Measurements from ENCODE around the gene COQ4. TPM values are rescaled to one million over a fixed set of nuclear protein-coding genes. Genes with fewer than 3 reads are reported as not detected.
A peak's percentile ranks its signal among the peaks of the same experiment; 100 is the strongest.

Gene COQ4
- 29.2 and 35.6 TPM in 2 replicates for total RNA-seq

DNA sequence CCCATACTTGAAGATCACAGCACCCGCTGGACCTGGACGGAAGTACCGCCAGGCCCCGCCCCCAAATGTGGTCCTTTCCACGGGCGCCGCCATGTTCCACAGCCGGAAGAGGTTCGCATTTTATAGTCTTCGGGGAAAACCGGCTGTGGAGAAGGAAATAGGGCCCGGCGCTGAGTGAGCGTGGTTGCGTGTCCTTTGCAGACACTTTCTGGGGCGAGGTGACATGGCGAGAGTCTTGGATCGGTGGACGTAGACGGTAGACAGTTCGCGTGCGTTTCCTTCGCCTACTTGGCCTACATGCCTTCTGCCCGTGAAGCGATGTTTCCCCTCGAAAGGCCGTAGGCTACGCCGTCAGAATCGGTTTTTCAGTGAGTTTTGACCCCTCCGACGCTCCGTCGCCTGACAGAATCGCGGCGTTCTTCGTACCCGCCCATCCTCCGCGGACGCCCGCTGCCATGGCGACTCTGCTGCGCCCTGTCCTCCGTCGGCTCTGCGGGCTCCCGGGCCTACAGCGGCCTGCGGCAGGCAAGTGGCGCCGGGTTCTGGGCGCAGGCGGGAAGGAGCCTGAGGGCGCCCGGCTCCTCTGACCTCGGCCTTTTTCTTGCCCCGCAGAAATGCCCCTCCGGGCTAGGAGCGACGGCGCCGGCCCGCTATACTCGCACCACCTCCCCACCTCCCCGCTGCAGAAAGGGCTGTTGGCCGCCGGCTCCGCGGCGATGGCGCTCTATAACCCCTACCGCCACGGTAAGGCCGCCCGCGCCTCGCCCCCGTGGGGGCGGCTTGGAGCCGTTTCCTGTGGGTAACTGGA lies at the start of gene COQ4, which contains the start of gene TRUB2:
COQ4 (plus strand) TSS at position 436 of the 808 bp plus-strand sequence; CDS start at position 456, 20 bp downstream.
TRUB2 (minus strand) TSS at position 44 of the 808 bp plus-strand sequence; CDS start at position 5, 39 bp downstream.
- peak; percentile 96 for DNase-seq

DNA sequence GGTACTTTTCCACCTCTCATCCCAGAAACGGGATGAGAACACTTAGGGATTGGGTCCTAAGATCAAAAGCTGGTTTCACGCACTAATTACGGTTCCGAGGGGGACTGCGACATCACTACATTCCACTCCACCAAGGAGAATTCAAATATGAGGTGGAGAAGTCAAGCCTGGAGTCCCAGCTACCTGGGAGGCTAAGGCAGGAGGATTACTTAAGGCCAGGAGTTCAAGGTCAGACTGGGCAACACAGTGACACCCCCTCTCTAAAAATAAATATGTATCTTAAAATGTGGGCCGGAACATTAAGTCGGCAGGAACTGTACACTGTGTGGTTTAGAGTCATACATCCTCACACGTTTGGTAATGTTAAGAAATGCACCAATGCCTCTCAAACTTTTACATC lies 48.4 kb upstream of the COQ4 start:
- no peak for DNase-seq

GRCh38 chr9:128275198-128276007 lies 47.2 kb upstream of the COQ4 start, which contains the start of gene GOLGA2:
Gene GOLGA2, minus strand, starts transcription at chr9:128276007. Its CDS starts 31 bp downstream, at chr9:128275976.
- DNase-seq: peak; percentile 70

DNA sequence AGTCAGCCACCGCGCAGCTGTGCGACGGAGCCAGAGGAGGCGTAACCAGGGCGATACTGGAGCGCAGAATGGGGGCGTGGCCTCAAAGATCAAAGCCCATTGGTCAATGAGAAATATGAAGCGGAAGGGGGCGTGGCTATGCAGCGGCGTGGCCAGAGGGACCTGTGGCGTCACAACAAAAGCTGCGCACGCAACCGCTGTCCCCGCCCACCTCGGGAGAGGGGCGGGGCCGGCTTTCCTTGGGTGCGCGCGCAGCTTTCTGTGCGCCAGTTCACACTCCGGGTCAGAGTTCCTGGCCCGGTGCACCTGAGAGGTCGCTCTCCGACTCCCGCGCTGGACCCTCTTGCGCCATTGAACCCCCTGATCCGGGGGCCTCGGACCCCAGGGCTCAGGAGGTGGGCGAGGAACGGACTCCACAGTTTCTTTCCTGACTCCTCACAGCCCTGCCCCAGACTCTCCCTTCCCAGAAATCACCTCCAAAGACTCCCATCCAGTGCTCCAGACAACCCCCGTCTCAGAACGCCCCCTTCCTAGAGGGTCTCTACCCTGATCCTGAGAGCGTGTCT lies 46.5 kb upstream of the COQ4 start, which contains the start of gene SWI5:
SWI5 (plus strand) TSS at position 269 of the 566 bp plus-strand sequence.
- peak; percentile 100 for DNase-seq

- DNase-seq: peak; percentile 47
Observed at GRCh38 chr9:128276574-128277270, 45.9 kb upstream of the COQ4 start.

GRCh38 chr9:128279088-128280073 lies 43.3 kb upstream of the COQ4 start:
- DNase-seq: peak; percentile 73

GRCh38 chr9:128280084-128280622 lies 42.5 kb upstream of the COQ4 start:
- no peak for DNase-seq

- DNase-seq: peak; percentile 74
Observed at GRCh38 chr9:128282500-128282899, 40.1 kb upstream of the COQ4 start.

DNA sequence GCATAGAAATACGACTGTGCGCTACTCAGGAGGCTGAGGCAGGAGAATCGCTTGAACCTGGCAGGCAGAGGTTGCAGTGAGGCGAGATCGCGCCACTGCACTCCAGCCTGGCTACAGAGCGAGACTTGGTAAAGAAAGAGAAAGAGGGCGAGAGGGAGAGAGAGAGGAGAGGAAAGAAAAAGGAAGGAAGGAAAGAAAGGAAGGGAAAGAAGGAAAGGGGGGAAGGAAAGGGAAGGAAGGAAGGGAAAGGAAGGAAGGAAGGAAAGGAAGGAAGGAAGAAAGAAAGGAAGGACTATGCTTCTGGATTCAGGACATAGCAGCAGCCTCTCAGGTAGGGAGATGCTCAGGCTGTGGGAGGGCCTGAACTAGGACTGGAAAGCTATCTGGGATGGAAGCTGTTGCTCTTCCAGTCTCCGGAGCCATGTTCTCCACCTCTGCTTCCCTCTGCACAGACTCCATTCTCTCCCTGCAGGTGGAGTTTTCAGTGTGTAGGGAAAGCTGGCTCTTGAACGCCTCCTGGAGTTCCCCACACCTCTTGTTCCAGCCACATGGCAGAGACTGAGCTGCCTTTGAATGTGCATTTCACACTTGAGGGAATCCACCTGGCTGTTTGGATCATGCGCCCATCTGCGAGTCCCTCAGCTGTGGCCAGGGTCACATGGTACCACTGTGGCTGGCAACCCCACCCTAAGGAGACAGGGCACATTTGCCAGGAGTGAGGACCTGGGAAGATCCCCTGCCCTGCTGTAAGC lies 37.4 kb upstream of the COQ4 start:
- DNase-seq: no peak

GRCh38 chr9:128286440-128286839 lies 36.2 kb upstream of the COQ4 start:
- DNase-seq: no peak

DNA sequence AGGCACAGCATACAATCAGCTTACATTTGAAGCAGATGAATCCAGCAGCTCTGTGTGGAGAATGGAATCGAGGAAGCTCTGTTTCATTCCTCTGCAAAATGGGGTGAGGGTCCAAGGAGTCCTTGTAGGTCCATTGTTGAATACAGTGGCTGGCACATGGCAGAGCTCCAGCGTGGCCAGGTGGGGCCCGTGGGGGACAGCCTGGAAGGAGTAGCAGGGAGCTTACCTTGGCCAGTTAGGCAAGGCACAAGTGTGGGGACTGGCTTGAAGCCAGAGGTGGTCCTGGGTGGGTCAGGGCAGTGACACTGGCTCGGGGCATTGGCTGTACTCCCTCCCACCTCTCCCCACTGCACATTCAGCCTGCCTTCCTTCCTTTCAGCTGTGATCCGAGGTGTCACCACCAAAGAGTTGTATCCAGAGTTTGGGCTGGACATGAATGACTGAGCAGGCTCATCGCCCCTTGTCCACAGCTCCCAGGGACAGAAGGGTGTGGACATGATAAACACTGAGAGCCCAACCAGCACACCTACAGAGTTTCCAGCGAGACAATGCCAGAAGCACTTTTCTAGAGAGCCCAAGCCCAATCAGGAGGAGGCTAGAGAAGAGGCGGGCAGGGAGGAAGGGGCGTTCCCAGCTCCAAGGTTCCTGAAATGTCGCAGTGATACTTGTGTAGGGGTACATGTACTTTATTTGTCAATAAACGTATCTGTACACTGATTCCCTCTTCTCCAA lies 34.2 kb upstream of the COQ4 start:
- DNase-seq: no peak

- DNase-seq: no peak
Observed at GRCh38 chr9:128292009-128292408, 30.6 kb upstream of the COQ4 start.

DNA sequence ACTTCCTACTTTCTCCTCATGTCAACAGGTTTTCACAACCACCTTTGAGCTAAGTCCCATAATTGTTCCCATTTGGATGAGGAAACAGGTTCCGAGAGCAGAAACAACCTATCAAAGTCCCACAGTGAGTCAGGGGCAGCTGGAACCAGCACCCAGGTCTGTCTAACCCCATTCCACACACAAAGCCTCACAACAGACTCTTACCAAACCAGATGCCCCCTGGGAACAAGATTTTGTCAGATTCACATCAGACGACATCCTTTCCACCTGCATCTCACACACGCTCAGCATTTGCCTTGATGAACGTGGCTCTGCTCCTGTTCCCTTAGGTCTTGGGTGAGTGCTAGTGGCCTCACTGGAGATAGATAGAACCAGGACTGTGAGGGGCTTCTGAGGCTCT lies 29.5 kb upstream of the COQ4 start:
- no peak for DNase-seq

- DNase-seq: no peak
Observed at GRCh38 chr9:128294142-128294541, 28.5 kb upstream of the COQ4 start.

DNA sequence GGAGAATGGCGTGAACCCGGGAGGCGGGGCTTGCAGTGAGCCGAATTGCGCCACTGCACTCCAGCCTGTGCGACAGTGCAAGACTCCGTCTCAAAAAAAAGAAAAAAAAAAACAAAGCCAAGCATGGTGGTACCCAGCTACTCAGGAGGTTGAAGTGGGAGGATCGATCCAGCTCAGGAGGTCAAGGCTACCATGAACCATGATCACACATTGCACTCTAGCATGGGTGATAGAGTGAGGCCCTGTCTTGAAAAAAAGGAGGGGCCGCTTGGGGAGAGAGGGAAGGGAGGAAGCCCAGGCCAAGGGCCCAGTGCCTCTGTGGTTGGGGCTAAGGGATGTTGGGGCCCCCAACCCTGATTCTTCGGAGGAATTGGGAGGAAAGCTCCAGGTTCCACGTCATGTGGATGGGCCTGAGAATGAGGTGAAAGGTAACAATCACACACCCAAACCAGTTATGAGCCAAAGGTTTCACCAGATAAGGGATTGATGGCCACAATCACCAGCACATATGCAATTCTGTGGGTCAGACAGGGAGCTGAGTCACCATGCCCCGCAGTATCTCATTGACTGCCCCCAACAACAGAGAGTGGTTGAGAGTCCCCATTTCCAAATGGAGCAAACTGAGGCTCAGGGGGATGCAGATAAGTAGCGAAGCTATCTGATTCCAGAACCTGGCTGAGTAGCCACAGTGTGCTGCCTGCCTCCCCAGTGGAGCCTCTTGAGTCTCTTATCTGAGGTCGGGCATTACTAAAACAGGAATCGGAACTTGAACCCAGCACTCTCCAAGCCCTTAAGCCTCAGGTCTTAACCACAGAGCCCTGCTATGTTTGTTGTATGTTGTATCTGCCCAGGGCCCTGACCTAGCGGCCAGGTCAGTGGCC lies 26.1 kb upstream of the COQ4 start:
- DNase-seq: no peak

- no peak for DNase-seq
Observed at GRCh38 chr9:128297221-128297773, 25.3 kb upstream of the COQ4 start.

DNA sequence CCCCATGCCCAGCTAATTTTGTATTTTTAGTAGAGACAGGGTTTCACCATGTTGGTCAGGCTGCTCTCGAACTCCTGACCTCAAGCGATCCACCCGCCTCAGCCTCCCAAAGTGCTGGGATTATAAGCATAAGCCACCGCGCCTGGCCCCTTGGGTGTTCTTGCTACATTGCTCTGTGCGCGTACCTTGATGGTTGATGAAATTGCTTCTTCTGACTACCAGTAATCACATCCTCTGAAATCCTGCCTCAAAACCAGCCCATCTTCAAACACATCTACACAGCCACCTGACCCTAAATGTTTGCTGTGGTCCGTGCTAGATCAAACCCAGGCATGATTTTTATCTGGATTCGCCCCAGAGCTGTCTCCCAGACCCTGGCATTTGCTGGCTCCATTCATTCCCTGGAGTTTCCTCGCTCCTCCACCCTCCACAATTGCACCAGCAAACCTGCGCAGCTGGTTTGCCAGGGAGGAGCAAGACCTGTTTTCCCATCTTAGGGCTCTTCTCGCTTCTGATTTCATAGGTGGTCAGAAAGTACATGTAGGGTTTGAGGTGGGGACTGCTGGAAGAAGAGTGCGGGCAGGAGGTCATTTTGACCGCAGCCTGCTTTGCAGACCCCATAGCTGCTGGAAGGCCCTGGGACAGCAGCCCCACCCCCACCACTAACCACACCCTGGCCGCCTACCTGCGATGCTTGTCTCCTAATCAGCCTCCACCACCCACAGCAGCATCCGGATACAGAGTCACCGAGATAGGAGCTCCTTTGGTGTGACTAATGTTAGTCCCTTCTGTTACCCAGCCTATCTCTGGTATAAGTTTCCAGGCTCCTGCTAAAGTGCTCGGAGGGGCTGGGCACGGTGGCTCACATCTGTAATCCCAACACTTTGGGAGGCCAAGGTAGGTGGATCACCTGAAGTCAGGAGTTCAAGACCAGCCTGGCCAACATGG lies 23.8 kb upstream of the COQ4 start:
- DNase-seq: no peak
